Activated T-helper 17 cell treated with anti-CD3 and anti-CD28 coated beads, Interleukin-2, amount 50 U/mL, for 72 hours (primary cell): ENCODE data around the gene MANBA. TPM values are rescaled to one million over a fixed set of nuclear protein-coding genes. Genes with fewer than 3 reads are reported as not detected.
A peak's percentile ranks its signal among the peaks of the same experiment; 100 is the strongest.
"Not testable (repeated sequence)": the region's sequence is repeated elsewhere in the genome, so short reads cannot be mapped to it uniquely, and the experiment has no call there.

Source experiments
- ATAC-seq: fragments of 150-1000 bp; cut with Tn5 transposase; replicated peaks from 2 replicates; pipeline ENCODE4 v1.10.0; 2021; ENCODE audit warnings: mild to moderate bottlenecking, moderate library complexity
- H3K27ac Mint-ChIP-seq: one replicate; pipeline ENCODE4 v1.8.0; 2022; ENCODE audit warnings: mixed read lengths
- H3K27me3 Mint-ChIP-seq: one replicate; pipeline ENCODE4 v1.8.0; 2022; ENCODE audit warnings: mixed read lengths
- H3K36me3 Mint-ChIP-seq: one replicate; pipeline ENCODE4 v1.8.0; 2022; ENCODE audit warnings: low read depth, mild to moderate bottlenecking, mixed read lengths
- H3K4me1 Mint-ChIP-seq: one replicate; pipeline ENCODE4 v1.8.0; 2022; ENCODE audit warnings: mixed read lengths
- H3K4me3 Mint-ChIP-seq: one replicate; pipeline ENCODE4 v1.8.0; 2022; ENCODE audit warnings: mild to moderate bottlenecking, mixed read lengths
- H3K9me3 Mint-ChIP-seq: one replicate; pipeline ENCODE4 v1.8.0; 2022; ENCODE audit warnings: mixed read lengths
- total RNA-seq, 2 donors: library from RNA; stranded (reverse); gene quantifications; one replicate each; pipeline ENCODE4 v1.2.3, GENCODE V29; 2022

Gene MANBA
- total RNA-seq, 2 donors from 2014 or later = 10.0 to 13.6 TPM

GRCh38 chr4:102718833-102719575, 41.8 kb downstream of the MANBA start:
- H3K27ac Mint-ChIP-seq, H3K27me3 Mint-ChIP-seq, H3K9me3 Mint-ChIP-seq, ATAC-seq, H3K4me1 Mint-ChIP-seq, H3K4me3 Mint-ChIP-seq: not testable (repeated sequence)
- peaks cover 35% of the 10 kb centered on the region for H3K36me3 Mint-ChIP-seq

GRCh38 chr4:102717448-102718092, 43.2 kb downstream of the MANBA start:
- Mint-ChIP-seq H3K4me3 (no peak overlapping the region), H3K9me3 (no peaks in the 10 kb centered on the region), H3K36me3 (peaks cover 32% of the 10 kb centered on the region), H3K27ac (no peak overlapping the region), H3K27me3 (no peaks in the 10 kb centered on the region), H3K4me1 (no peaks in the 10 kb centered on the region)
- ATAC-seq = no peak

- Mint-ChIP-seq H3K9me3 (no peaks in the 10 kb centered on the region), H3K4me1 (no peaks in the 10 kb centered on the region), H3K27ac (no peak overlapping the region), H3K27me3 (no peaks in the 10 kb centered on the region), H3K36me3 (peaks cover 29% of the 10 kb centered on the region), H3K4me3 (no peak overlapping the region)
- no peak for ATAC-seq
Observed at GRCh38 chr4:102715057-102715456, 45.7 kb downstream of the MANBA start.

- H3K27ac Mint-ChIP-seq, H3K4me3 Mint-ChIP-seq, H3K27me3 Mint-ChIP-seq, H3K4me1 Mint-ChIP-seq, H3K9me3 Mint-ChIP-seq, ATAC-seq: not testable (repeated sequence)
- H3K36me3 Mint-ChIP-seq = peaks cover 22% of the 10 kb centered on the region
Observed at GRCh38 chr4:102713774-102714173, 47.0 kb downstream of the MANBA start.

GRCh38 chr4:102713096-102713495, 47.7 kb downstream of the MANBA start:
- Mint-ChIP-seq H3K27ac (no peak overlapping the region), H3K36me3 (peaks cover 22% of the 10 kb centered on the region), H3K4me3 (no peak overlapping the region), H3K9me3 (no peaks in the 10 kb centered on the region), H3K27me3 (no peaks in the 10 kb centered on the region), H3K4me1 (peaks cover 5% of the 10 kb centered on the region)
- no peak for ATAC-seq

- Mint-ChIP-seq H3K27me3 (no peaks in the 10 kb centered on the region), H3K27ac (no peak overlapping the region), H3K9me3 (no peaks in the 10 kb centered on the region), H3K4me1 (peaks cover 5% of the 10 kb centered on the region), H3K36me3 (peaks cover 30% of the 10 kb centered on the region), H3K4me3 (no peak overlapping the region)
- no peak for ATAC-seq
Observed at GRCh38 chr4:102710986-102711385, 49.8 kb downstream of the MANBA start.

- ATAC-seq, H3K4me3 Mint-ChIP-seq, H3K4me1 Mint-ChIP-seq, H3K27me3 Mint-ChIP-seq, H3K9me3 Mint-ChIP-seq: not testable (repeated sequence)
- Mint-ChIP-seq H3K36me3 (peaks cover 30% of the 10 kb centered on the region), H3K27ac (peak overlapping the region; percentile 58)
Observed at GRCh38 chr4:102709060-102709459, 51.7 kb downstream of the MANBA start.

- Mint-ChIP-seq H3K36me3 (peaks cover 20% of the 10 kb centered on the region), H3K9me3 (no peaks in the 10 kb centered on the region), H3K27me3 (no peaks in the 10 kb centered on the region), H3K27ac (no peak overlapping the region), H3K4me3 (no peak overlapping the region), H3K4me1 (peaks cover 5% of the 10 kb centered on the region)
- ATAC-seq = no peak
Observed at GRCh38 chr4:102707150-102707549, 53.6 kb downstream of the MANBA start.

- peaks cover 5% of the 10 kb centered on the region for H3K4me1 Mint-ChIP-seq
Observed at GRCh38 chr4:102705391-102705935, 55.3 kb downstream of the MANBA start.

GRCh38 chr4:102696758-102697157, 64.0 kb downstream of the MANBA start:
- Mint-ChIP-seq H3K27ac (no peak overlapping the region), H3K27me3 (no peaks in the 10 kb centered on the region), H3K4me3 (no peak overlapping the region), H3K4me1 (no peaks in the 10 kb centered on the region), H3K36me3 (peaks cover 5% of the 10 kb centered on the region), H3K9me3 (no peaks in the 10 kb centered on the region)
- ATAC-seq = no peak

More at GRCh38 chr4:102705391-102705935, 55.3 kb downstream of the MANBA start:
- H3K9me3 Mint-ChIP-seq = no peaks in the 10 kb centered on the region
- H3K36me3 Mint-ChIP-seq = peaks cover 7% of the 10 kb centered on the region
- no peak overlapping the region for H3K27ac Mint-ChIP-seq
- ATAC-seq = no peak
- H3K27me3 Mint-ChIP-seq = no peaks in the 10 kb centered on the region
- no peak overlapping the region for H3K4me3 Mint-ChIP-seq

- H3K27ac Mint-ChIP-seq = no peak overlapping the region
- no peak for ATAC-seq
- H3K27me3 Mint-ChIP-seq = no peaks in the 10 kb centered on the region
- no peaks in the 10 kb centered on the region for H3K9me3 Mint-ChIP-seq
- peaks cover 8% of the 10 kb centered on the region for H3K36me3 Mint-ChIP-seq
- no peak overlapping the region for H3K4me3 Mint-ChIP-seq
- no peaks in the 10 kb centered on the region for H3K4me1 Mint-ChIP-seq
Observed at GRCh38 chr4:102694791-102695190, 66.0 kb downstream of the MANBA start.

GRCh38 chr4:102693861-102694260, 66.9 kb downstream of the MANBA start:
- ATAC-seq = no peak
- Mint-ChIP-seq H3K9me3 (no peaks in the 10 kb centered on the region), H3K27me3 (no peaks in the 10 kb centered on the region), H3K4me3 (no peak overlapping the region), H3K36me3 (peaks cover 12% of the 10 kb centered on the region), H3K27ac (peak overlapping the region; percentile 32), H3K4me1 (no peaks in the 10 kb centered on the region)

GRCh38 chr4:102693262-102693850, 67.4 kb downstream of the MANBA start:
- no peak for ATAC-seq
- Mint-ChIP-seq H3K4me1 (no peaks in the 10 kb centered on the region), H3K4me3 (no peak overlapping the region), H3K36me3 (peaks cover 12% of the 10 kb centered on the region), H3K9me3 (no peaks in the 10 kb centered on the region), H3K27ac (peak overlapping the region; percentile 32), H3K27me3 (no peaks in the 10 kb centered on the region)

GRCh38 chr4:102692474-102692873, 68.3 kb downstream of the MANBA start:
- no peaks in the 10 kb centered on the region for H3K9me3 Mint-ChIP-seq
- no peaks in the 10 kb centered on the region for H3K4me1 Mint-ChIP-seq
- no peak for ATAC-seq
- H3K4me3 Mint-ChIP-seq = no peak overlapping the region
- no peaks in the 10 kb centered on the region for H3K27me3 Mint-ChIP-seq
- H3K27ac Mint-ChIP-seq = no peak overlapping the region
- H3K36me3 Mint-ChIP-seq = peaks cover 12% of the 10 kb centered on the region

- H3K27ac Mint-ChIP-seq = no peak overlapping the region
- H3K36me3 Mint-ChIP-seq = peaks cover 6% of the 10 kb centered on the region
- no peaks in the 10 kb centered on the region for H3K9me3 Mint-ChIP-seq
- H3K27me3 Mint-ChIP-seq = no peaks in the 10 kb centered on the region
- no peak for ATAC-seq
- H3K4me3 Mint-ChIP-seq = no peak overlapping the region
- H3K4me1 Mint-ChIP-seq = no peaks in the 10 kb centered on the region
Observed at GRCh38 chr4:102687982-102688433, 72.8 kb downstream of the MANBA start.
